Naive thymus-derived CD8-positive, alpha-beta T cell (primary cell): ENCODE measurements around the gene P2RX7. TPM values are rescaled to one million over a fixed set of nuclear protein-coding genes. Genes with fewer than 3 reads are reported as not detected.
"Not testable (repeated sequence)": the region's sequence is repeated elsewhere in the genome, so short reads cannot be mapped to it uniquely, and the experiment has no call there.

Experiments
- ATAC-seq, 2 donors: fragments of 150-1000 bp; cut with Tn5 transposase in 1 of 2; sonication (Bioruptor Pico), chemical (Tn5 transposase) in 1 of 2; 1 replicate in 1 of 2; 2 replicates in 1 of 2; pipeline ENCODE4 v1.10.0; 2021; ENCODE audit warnings: mild to moderate bottlenecking in 2 of 2, moderate library complexity in 2 of 2
- POLR2A ChIA-PET: fragments of 350-600 bp; sonication (Branson Sonifier 250); formaldehyde crosslinking; loops from one replicate; lab custom pipeline; 2021; ENCODE audit warnings: antibody characterized with exemption; lab: Charles Lee
- DNase-seq, 10 donors: peaks; one replicate each; pipeline versions ENCODE4 v3.0.0 to v3.0.0-alpha.2; 2020 to 2022
- H3K27ac Mint-ChIP-seq, 10 donors: one replicate each; pipeline ENCODE4 v1.8.0; 2020 to 2022; ENCODE audit warnings: mild to moderate bottlenecking in 10 of 10, mixed read lengths in 10 of 10, moderate library complexity in 4 of 10, inconsistent platforms in 1 of 10
- H3K27me3 Mint-ChIP-seq, 5 donors: one replicate each; pipeline ENCODE4 v1.8.0; 2021 to 2022; ENCODE audit warnings: mixed read lengths in 5 of 5
- H3K36me3 Mint-ChIP-seq, 3 donors: one replicate each; pipeline ENCODE4 v1.8.0; 2020 to 2022; ENCODE audit warnings: mixed read lengths in 3 of 3, mild to moderate bottlenecking in 2 of 3, inconsistent platforms in 1 of 3
- H3K4me1 Mint-ChIP-seq, 4 donors: one replicate each; pipeline ENCODE4 v1.8.0; 2021 to 2022; ENCODE audit warnings: mixed read lengths in 4 of 4
- H3K4me3 Mint-ChIP-seq, 10 donors: one replicate each; pipeline ENCODE4 v1.8.0; 2020 to 2022; ENCODE audit warnings: mild to moderate bottlenecking in 10 of 10, mixed read lengths in 10 of 10, moderate library complexity in 6 of 10, inconsistent platforms in 1 of 10
- H3K9me3 Mint-ChIP-seq, 9 donors: one replicate each; pipeline ENCODE4 v1.8.0; 2020 to 2022; ENCODE audit warnings: mixed read lengths in 9 of 9, mild to moderate bottlenecking in 3 of 9, inconsistent platforms in 1 of 9, moderate library complexity in 1 of 9
- polyA plus RNA-seq, 3 donors: library from polyadenylated mRNA; unstranded; fragments of 300-500 nt; fragmentation: Illumina TruSeq; gene quantifications; one replicate each; pipeline ENCODE4 v1.2.3, GENCODE V29; 2021
- total RNA-seq, 8 experiments: library from RNA in 2 of 8; stranded (reverse) in 2 of 8; gene quantifications; one replicate each; pipeline ENCODE4 v1.2.3 and lab custom pipeline; 2021 to 2026

Gene P2RX7
- total and polyA plus RNA-seq, 5 experiments from 2014 or later: 3.2 to 6.9 (median 4.5) TPM

DNA sequence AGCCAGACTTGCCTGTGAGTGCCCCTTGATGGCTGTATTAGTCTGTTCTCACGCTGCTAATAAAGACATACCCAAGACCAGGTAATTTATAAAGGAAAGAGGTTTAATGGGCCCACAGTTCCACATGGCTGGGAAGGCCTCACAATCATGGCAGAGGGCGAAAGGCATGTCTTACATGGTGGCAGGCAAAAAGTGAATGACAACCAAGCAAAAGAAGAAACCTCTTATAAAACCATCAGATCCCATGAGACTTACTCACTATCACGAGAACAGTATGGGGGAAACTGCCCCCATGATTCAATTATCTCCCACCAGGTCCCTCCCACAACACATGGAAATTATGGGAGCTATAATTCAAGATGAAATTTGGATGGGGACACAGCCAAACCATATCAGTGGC, 16.6 kb downstream of the P2RX7 start:
- DNase-seq, H3K36me3 Mint-ChIP-seq, ATAC-seq, POLR2A ChIA-PET, H3K27me3 Mint-ChIP-seq, H3K4me3 Mint-ChIP-seq, H3K9me3 Mint-ChIP-seq, H3K27ac Mint-ChIP-seq: not testable (repeated sequence)
- peaks cover 9 to 19% (median 17%) of the 10 kb centered on the region in 4 donors for H3K4me1 Mint-ChIP-seq

DNA sequence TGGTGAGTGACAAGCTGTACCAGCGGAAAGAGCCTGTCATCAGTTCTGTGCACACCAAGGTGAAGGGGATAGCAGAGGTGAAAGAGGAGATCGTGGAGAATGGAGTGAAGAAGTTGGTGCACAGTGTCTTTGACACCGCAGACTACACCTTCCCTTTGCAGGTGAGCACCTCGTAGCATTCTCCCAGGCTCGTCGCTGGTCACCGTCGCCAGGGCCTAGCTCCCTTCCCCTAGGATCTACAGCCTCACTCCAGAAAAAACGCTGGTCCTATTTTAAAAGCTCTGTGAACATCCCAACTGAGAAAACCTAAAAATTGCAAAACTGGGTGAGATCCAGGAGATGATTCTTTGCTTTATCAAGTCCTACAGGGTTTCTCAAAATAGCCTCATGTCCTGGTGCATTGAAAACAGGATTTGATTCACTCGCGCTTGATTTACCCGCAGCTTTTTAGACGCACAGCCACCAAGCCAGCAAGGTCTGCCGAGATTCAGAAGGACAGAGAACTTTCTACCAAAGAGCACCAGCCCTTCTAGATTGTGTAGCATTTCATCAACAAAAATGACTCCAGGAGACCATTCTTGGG, 22.2 kb downstream of the P2RX7 start:
- ATAC-seq (no peak), DNase-seq (no peak)
- Mint-ChIP-seq H3K27ac (peak overlapping the region in 1 of 10 donors; percentile 51), H3K27me3 (no peaks in the 10 kb centered on the region), H3K4me3 (no peak overlapping the region), H3K36me3 (peaks cover 6 to 26% (median 16%) of the 10 kb centered on the region in 3 donors), H3K9me3 (peaks cover 0 to 8% (median 3%) of the 10 kb centered on the region in 9 donors), H3K4me1 (peaks cover 0 to 7% (median 1%) of the 10 kb centered on the region in 4 donors)
- POLR2A ChIA-PET: no interaction called here

DNA sequence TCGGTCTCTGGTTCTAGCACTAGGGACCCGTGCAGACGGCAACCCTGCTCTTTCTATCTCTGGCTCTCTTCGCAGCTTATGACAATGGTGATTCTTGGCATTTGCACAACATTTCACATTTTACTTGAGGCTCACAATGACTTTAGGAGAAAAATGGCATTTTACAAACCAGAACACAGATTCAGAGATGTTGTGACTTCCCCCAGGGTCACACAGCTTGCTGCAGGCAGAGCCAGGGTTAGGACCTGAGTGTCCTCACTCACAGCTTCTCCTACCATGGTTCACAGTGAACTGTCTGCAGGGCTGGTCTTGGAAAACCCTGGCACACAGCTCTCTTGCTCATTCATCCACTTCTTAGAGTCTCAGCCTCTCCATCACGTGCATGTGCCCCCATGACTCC, 23.7 kb downstream of the P2RX7 start:
- Mint-ChIP-seq H3K36me3 (peaks cover 6 to 26% (median 16%) of the 10 kb centered on the region in 3 donors), H3K9me3 (peaks cover 0 to 8% (median 3%) of the 10 kb centered on the region in 9 donors), H3K27ac (no peak overlapping the region), H3K4me3 (no peak overlapping the region), H3K4me1 (peaks cover 0 to 8% (median 1%) of the 10 kb centered on the region in 4 donors), H3K27me3 (no peaks in the 10 kb centered on the region)
- ATAC-seq (no peak), DNase-seq (no peak)
- POLR2A ChIA-PET: no interaction called here

DNA sequence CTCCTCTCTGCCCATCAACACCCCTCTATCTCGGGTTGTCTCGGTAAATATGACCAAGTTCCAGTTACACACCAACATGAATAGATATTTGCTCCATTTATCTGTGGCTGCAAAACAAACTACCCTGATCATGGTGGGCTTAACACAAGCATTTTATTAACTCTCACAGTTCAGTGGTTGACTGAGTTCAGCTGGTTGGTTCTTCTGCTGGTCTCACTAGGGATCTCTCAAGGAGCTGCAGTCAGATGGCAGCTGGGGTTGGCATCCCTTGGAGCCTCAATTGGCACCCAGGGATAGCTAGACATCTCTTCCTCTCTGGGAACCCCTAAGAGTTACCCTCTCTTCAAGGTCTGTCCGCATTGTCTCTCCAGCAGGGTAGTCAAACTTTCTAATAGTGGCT, 25.4 kb downstream of the P2RX7 start:
- POLR2A ChIA-PET: no interaction called here
- Mint-ChIP-seq H3K36me3 (peaks cover 16 to 26% (median 16%) of the 10 kb centered on the region in 3 donors), H3K4me1 (peaks cover 0 to 8% (median 1%) of the 10 kb centered on the region in 4 donors), H3K27me3 (no peaks in the 10 kb centered on the region), H3K27ac (peak overlapping the region in 1 of 10 donors; percentile 59), H3K9me3 (peaks cover 0 to 8% (median 3%) of the 10 kb centered on the region in 9 donors), H3K4me3 (no peak overlapping the region)
- ATAC-seq (no peak), DNase-seq (no peak)

DNA sequence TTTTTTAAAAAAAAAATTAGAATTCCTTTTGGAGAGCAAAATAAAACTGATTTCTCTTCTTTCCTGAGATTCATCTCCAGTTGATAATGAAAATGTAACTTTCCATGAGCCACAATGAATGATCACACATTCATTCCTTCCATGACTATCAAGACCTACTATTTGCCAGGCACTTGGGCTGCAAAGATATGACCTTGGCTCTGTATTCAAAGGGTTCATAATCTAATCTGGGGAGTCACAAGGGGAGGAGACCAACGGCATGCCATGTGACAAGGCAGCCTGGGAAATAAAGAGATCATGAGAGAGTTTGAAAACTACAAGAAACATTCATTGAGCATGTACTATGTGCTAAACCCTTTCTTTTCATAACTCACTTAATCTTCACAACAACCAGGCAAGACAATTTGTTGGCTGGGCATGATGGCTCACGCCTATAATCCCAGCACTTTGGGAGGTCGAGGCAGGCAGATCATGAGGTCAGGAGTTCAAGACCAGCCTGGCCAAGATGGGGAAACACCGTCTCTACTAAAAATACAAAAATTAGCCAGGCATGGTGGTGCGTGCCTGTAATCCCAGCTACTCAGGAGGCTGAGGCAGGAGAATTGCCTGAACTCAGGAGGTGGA, 26.2 kb downstream of the P2RX7 start:
- H3K4me1 Mint-ChIP-seq, H3K27ac Mint-ChIP-seq, H3K27me3 Mint-ChIP-seq, H3K9me3 Mint-ChIP-seq, H3K4me3 Mint-ChIP-seq, POLR2A ChIA-PET, ATAC-seq, DNase-seq: not testable (repeated sequence)
- H3K36me3 Mint-ChIP-seq: peaks cover 16 to 26% (median 16%) of the 10 kb centered on the region in 3 donors

DNA sequence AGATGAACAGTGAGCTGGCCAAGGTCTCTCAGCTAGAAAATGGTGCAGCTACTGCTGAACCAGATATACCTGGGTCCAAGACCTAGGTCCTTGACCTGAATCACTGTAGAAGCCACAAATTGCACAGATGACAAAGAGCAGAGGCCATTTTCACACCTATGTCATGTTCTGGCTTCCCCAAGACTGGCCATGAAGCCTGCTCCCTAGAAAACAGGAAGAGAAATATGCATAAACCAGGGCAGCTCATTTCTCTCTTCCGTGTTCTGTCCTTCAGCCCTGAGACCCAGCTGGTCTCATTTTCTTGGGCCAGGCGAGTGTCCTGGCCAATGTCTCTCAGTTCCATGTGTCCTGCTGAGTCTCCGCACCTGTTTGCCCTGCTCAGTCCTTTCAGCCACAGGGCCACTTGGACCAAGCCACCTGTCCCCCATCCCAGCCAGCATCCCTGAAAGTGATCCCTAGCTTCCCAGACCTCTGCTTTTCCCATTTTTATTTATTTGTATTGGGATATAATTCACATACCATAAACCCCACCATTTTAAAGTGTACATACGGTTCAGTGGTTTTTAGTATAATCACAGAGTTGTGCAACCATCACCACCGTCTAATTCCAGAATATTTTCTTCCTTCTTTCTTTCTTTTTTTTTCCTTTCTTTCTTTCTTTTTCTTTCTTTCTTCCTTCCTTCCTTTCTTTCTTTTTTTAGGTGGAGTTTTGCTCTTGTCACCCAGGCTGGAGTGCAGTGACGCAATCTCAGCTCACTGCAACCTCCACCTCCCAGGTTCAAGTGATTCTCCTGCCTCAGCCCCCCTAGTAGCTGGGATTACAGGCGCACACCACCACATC, 27.0 kb downstream of the P2RX7 start:
- no peak for ATAC-seq
- Mint-ChIP-seq H3K27ac (peak overlapping the region in 1 of 10 donors; percentile 71), H3K27me3 (no peaks in the 10 kb centered on the region), H3K36me3 (peaks cover 16 to 26% (median 16%) of the 10 kb centered on the region in 3 donors), H3K9me3 (peaks cover 0 to 8% (median 3%) of the 10 kb centered on the region in 9 donors), H3K4me1 (peaks cover 0 to 8% (median 1%) of the 10 kb centered on the region in 4 donors), H3K4me3 (no peak overlapping the region)
- no peak for DNase-seq
- POLR2A ChIA-PET: no interaction called here

- Mint-ChIP-seq H3K27ac (no peak overlapping the region), H3K4me3 (no peak overlapping the region), H3K27me3 (no peaks in the 10 kb centered on the region), H3K36me3 (peaks cover 16 to 34% (median 23%) of the 10 kb centered on the region in 3 donors), H3K9me3 (peaks cover 0 to 8% (median 3%) of the 10 kb centered on the region in 9 donors), H3K4me1 (peaks cover 0 to 8% (median 0%) of the 10 kb centered on the region in 4 donors)
- ATAC-seq: no peak
- POLR2A ChIA-PET: no interaction called here
- DNase-seq: no peak
Measured at GRCh38 chr12:121162384-121162783, 29.7 kb downstream of the P2RX7 start.

DNA sequence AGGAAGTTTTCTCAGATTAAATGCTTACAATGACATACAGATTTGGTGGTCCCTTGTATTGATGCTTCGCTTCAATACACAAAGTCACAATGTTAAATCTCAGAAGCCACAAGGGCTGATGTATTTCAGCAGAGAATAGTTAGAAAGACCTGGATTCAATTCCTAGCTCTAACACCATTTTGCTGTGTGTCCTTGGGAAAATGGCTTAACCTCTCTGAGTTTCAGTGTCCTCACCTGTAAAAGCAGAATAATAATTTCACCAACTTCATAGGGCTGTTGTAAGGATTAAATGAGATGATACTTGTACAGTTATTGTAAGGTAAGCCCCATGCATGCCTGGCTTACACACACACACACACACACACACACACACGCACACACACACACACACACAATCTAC, 30.3 kb downstream of the P2RX7 start:
- Mint-ChIP-seq H3K4me3 (no peak overlapping the region), H3K27me3 (no peaks in the 10 kb centered on the region), H3K4me1 (peaks cover 0 to 8% (median 0%) of the 10 kb centered on the region in 4 donors), H3K27ac (no peak overlapping the region), H3K9me3 (peaks cover 0 to 6% (median 3%) of the 10 kb centered on the region in 9 donors), H3K36me3 (peaks cover 10 to 34% (median 17%) of the 10 kb centered on the region in 3 donors)
- POLR2A ChIA-PET: interaction anchor here (0.6 kb wide), 1 partner anchor 135 kb away, joined by 5 read pairs; no protein-coding TSS in a partner anchor
- DNase-seq (no peak), ATAC-seq (no peak)

- POLR2A ChIA-PET, ATAC-seq, H3K9me3 Mint-ChIP-seq, H3K27me3 Mint-ChIP-seq, H3K4me3 Mint-ChIP-seq, H3K4me1 Mint-ChIP-seq, DNase-seq: not testable (repeated sequence)
- H3K36me3 Mint-ChIP-seq: peaks cover 0 to 36% (median 3%) of the 10 kb centered on the region in 3 donors
- peak overlapping the region in 1 of 10 donors; percentile 79 for H3K27ac Mint-ChIP-seq
Measured at GRCh38 chr12:121164839-121165238, 32.2 kb downstream of the P2RX7 start.

- H3K4me1 Mint-ChIP-seq: no peaks in the 10 kb centered on the region
- H3K27me3 Mint-ChIP-seq: no peaks in the 10 kb centered on the region
- no peak overlapping the region for H3K4me3 Mint-ChIP-seq
- H3K27ac Mint-ChIP-seq: peak overlapping the region in 1 of 10 donors; percentile 79
- H3K36me3 Mint-ChIP-seq: peaks cover 0 to 36% (median 3%) of the 10 kb centered on the region in 3 donors
- no peak for DNase-seq
- no peaks in the 10 kb centered on the region for H3K9me3 Mint-ChIP-seq
- POLR2A ChIA-PET: no interaction called here
- ATAC-seq: no peak
Measured at GRCh38 chr12:121165316-121165715, 32.6 kb downstream of the P2RX7 start.

GRCh38 chr12:121166356-121166755, 33.7 kb downstream of the P2RX7 start:
- Mint-ChIP-seq H3K27me3 (no peaks in the 10 kb centered on the region), H3K4me3 (no peak overlapping the region), H3K4me1 (no peaks in the 10 kb centered on the region), H3K36me3 (peaks cover 0 to 40% (median 3%) of the 10 kb centered on the region in 3 donors), H3K9me3 (no peaks in the 10 kb centered on the region), H3K27ac (no peak overlapping the region)
- POLR2A ChIA-PET: no interaction called here
- ATAC-seq (no peak), DNase-seq (no peak)

DNA sequence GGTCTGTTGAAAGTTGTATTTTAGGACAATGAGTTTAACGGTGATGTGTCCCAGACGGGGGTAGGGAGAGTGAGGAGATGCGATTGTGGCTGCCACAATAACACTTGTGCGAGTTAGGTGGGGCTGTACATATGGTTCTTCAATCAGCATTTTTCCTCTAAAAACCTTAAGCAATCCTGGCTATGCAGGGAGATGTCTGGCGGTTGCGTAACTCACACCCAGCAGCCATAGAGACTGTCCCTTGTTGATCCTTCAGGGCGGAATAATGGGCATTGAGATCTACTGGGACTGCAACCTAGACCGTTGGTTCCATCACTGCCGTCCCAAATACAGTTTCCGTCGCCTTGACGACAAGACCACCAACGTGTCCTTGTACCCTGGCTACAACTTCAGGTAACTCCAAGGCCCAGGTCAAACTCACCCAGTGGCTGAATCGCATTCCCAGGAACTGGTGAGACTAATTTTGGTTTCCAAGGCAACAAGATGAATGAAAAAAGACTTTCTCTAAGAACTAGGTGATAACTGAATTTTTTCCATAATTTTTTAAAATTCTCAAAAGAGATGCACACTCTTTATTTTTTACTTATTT, 34.6 kb downstream of the P2RX7 start:
- ATAC-seq (no peak), DNase-seq (no peak)
- Mint-ChIP-seq H3K27ac (peak overlapping the region in 1 of 10 donors; percentile 21), H3K36me3 (peaks cover 0 to 35% (median 3%) of the 10 kb centered on the region in 3 donors), H3K4me1 (no peaks in the 10 kb centered on the region), H3K4me3 (no peak overlapping the region), H3K27me3 (no peaks in the 10 kb centered on the region), H3K9me3 (no peaks in the 10 kb centered on the region)
- POLR2A ChIA-PET: interaction anchor here (0.5 kb wide), 1 partner anchor 222 kb away, joined by 3 read pairs; no protein-coding TSS in a partner anchor
